ENCODE results near the gene COL5A3.

COL5A3 gene

GRCh38 chr19:9914001-9914314 lies 96.3 kb downstream of the COL5A3 start:
- H3K4me3 ChIP-seq (ENCODE audit: low read length), result peak overlapping the region; percentile 42
- DNase-seq (ENCODE audit: low read depth), result no peak
- TF ChIP-seq, protein P1, sequence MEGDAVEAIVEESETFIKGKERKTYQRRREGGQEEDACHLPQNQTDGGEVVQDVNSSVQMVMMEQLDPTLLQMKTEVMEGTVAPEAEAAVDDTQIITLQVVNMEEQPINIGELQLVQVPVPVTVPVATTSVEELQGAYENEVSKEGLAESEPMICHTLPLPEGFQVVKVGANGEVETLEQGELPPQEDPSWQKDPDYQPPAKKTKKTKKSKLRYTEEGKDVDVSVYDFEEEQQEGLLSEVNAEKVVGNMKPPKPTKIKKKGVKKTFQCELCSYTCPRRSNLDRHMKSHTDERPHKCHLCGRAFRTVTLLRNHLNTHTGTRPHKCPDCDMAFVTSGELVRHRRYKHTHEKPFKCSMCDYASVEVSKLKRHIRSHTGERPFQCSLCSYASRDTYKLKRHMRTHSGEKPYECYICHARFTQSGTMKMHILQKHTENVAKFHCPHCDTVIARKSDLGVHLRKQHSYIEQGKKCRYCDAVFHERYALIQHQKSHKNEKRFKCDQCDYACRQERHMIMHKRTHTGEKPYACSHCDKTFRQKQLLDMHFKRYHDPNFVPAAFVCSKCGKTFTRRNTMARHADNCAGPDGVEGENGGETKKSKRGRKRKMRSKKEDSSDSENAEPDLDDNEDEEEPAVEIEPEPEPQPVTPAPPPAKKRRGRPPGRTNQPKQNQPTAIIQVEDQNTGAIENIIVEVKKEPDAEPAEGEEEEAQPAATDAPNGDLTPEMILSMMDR (conservative IDR thresholded peaks at IDR 0.05; ENCODE audit: low read depth, low read length), result no peak

DNA sequence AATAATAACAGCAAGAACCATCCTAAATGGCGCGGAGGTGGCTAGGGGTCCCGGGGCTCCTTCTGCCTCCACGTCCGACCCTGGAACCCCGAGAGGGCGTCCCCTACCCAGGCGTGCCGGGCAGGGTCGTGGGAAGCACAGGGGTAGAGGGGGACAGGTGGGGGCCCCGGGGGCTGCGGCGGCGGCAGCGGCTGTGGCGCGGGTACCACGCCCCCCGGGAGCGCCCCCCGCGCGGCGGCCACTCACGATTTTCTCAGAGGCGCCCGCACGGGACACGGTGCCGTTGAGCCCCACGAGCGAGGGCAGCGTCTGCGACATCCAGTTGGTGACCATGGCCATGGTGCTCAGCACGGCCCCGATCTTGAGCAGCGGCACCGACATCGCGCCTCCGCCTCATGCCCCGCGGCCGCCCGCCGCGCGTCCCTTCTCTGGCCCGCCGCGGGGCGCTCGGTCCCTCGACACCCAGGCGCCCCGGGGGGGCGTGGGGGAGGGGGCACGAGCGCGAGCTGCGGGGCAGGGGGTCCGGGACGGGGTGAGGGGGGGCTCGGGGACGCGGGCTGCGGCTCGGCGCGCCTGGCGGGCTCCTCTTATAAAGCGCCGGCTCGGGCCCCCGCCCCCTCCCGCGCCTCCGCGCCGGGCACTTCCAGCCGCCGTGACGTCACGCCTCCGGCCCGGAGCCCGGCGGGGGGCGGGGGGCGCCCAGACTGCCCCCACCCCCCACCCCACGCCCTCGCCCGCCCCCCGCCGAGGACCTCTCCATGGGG lies 96.9 kb downstream of the COL5A3 start:
- no peak for DNase-seq (ENCODE audit: low read depth)
- TF ChIP-seq, protein P1 (conservative IDR thresholded peaks at IDR 0.05; ENCODE audit: low read depth, low read length), result no peak
- no peak overlapping the region for H3K4me3 ChIP-seq (ENCODE audit: low read length)

DNA sequence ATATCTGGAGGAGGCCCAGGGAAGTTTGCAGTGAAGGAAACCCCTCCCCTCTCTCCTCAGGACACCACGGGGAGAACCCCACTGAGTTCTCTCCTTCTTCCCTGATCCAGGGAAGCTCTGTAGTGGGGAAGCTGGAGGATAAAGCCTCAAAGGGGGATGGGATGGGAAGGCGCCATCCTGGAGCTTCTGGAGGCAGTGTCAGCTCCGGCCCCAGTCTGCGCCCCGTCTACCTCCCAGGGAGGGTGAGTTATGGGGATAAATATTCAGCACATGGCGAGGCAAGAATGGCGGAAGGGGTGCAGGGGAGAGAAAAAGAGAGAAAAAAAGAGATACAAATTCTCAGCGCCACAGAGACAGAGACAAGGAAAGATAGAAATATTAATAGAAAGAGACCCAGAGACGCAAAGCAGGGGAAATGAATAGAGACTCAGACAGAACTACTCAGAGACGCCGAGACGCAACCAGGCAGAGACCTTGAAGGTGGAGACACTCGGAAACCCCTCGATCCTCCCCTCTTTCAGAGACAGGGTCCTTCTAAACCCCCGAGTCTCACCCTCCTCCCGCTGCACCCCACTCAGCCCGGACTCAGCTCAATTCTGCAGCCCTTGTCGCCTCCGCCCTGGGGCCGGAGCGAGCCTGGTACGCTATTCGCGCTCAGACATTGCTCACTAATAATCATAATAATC lies 97.6 kb downstream of the COL5A3 start:
- no peak for DNase-seq (ENCODE audit: low read depth)
- TF ChIP-seq, protein P1 (conservative IDR thresholded peaks at IDR 0.05; ENCODE audit: low read depth, low read length), result no peak
- no peak overlapping the region for H3K4me3 ChIP-seq (ENCODE audit: low read length)

GRCh38 chr19:9911524-9912185 lies 98.6 kb downstream of the COL5A3 start:
- DNase-seq (ENCODE audit: low read depth), result no peak
- TF ChIP-seq, protein P1 (conservative IDR thresholded peaks at IDR 0.05; ENCODE audit: low read depth, low read length), result no peak
- H3K4me3 ChIP-seq (ENCODE audit: low read length), result no peak overlapping the region

- H3K4me3 ChIP-seq (ENCODE audit: low read length), result no peak overlapping the region
- no peak for DNase-seq (ENCODE audit: low read depth)
- TF ChIP-seq, protein P1 (conservative IDR thresholded peaks at IDR 0.05; ENCODE audit: low read depth, low read length), result no peak
Measured at GRCh38 chr19:9910625-9911024, 99.7 kb downstream of the COL5A3 start.

All from retinal pigment epithelial cell (primary cell).